Aorta (tissue), 5 donors: ENCODE measurements around the gene EIF3K. TPM values are rescaled to one million over a fixed set of nuclear protein-coding genes. Genes with fewer than 3 reads are reported as not detected.

Source experiments
- ATAC-seq: fragments of 200-7000 bp; cut with Tn5 transposase; one replicate; pipeline ENCODE4 v1.9.1; 2022; ENCODE audit warnings: moderate library complexity; ENCODE audit not compliant: low FRiP score
- DNase-seq, 2 donors: peaks; one replicate each; pipeline ENCODE4 v3.0.0-alpha.2; 2020
- H3K27ac ChIP-seq, 2 donors: one replicate each; pipeline ENCODE4 v1.5.1; 2013; ENCODE audit warnings: low read length in 2 of 2, mild to moderate bottlenecking in 2 of 2, moderate library complexity in 2 of 2, control low read depth in 1 of 2, inconsistent platforms in 1 of 2, low read depth in 1 of 2
- H3K27me3 ChIP-seq, 2 donors: one replicate each; pipeline ENCODE4 v1.6.1; 2013; ENCODE audit warnings: control low read depth in 1 of 2, low read length in 1 of 2, mild to moderate bottlenecking in 1 of 2, moderate library complexity in 1 of 2; ENCODE audit not compliant: insufficient read depth in 2 of 2, control insufficient read depth in 1 of 2
- H3K36me3 ChIP-seq, 2 donors: one replicate each; pipeline ENCODE4 v1.6.1; 2013; ENCODE audit warnings: control low read depth in 1 of 2, low read length in 1 of 2, mild to moderate bottlenecking in 1 of 2; ENCODE audit not compliant: insufficient read depth in 2 of 2, control insufficient read depth in 1 of 2
- H3K4me1 ChIP-seq, 2 donors: one replicate each; pipeline ENCODE4 v1.6.1; 2013; ENCODE audit warnings: low read length in 2 of 2, control low read depth in 1 of 2, mild to moderate bottlenecking in 1 of 2, moderate library complexity in 1 of 2; ENCODE audit not compliant: insufficient read depth in 2 of 2, control insufficient read depth in 1 of 2
- H3K4me3 ChIP-seq, 2 donors: one replicate each; pipeline ENCODE4 v1.5.1; 2013; ENCODE audit warnings: low read length in 2 of 2, control low read depth in 1 of 2, mild to moderate bottlenecking in 1 of 2
- H3K9me3 ChIP-seq: one replicate; pipeline ENCODE4 v1.6.1; 2013; ENCODE audit warnings: mild to moderate bottlenecking, low read length; ENCODE audit not compliant: control insufficient read depth
- WGBS, 2 donors: extraction: QIAGEN DNeasy Blood & Tissue Kit; methylation state at CpG; one replicate each; pipeline ENCODE4 v1.1.7; 2013; 5-methylcytosine and 5-hydroxymethylcytosine counted together
- intact Hi-C, 2 donors: fragments of 100-400 bp; cut with DNase I; formaldehyde crosslinking; loops; one replicate each; pipeline versions ENCODE4 v1.14.2 to v1.15.0; 2022
- polyA plus RNA-seq, 2 donors: library from polyadenylated mRNA; stranded (reverse); fragments of 200-250 nt; gene quantifications; one replicate each; pipeline ENCODE4 v1.2.3, GENCODE V29; 2013
- total RNA-seq, 2 donors: library from RNA; stranded (reverse); fragmentation: NEBNext Ultra II Directional; extraction: Animal tissue kit (Norgen Biotek cat#: 25700); gene quantifications; one replicate each; pipeline ENCODE4 v1.2.1, GENCODE V29; 2021
- donor health status: healthy with polysubstance abuse.
- donor health status: Bipolar disorder and iron deficiency.
- donor health status: DM: no; HTN: no; CAD: no.
- donor health status: DM: no; HTN: no; CAD: no.
- donor health status: DM: yes; HTN: yes; CAD: no.

Gene EIF3K
- total and polyA plus RNA-seq, 4 donors = 171 to 445 (median 241) TPM

DNA sequence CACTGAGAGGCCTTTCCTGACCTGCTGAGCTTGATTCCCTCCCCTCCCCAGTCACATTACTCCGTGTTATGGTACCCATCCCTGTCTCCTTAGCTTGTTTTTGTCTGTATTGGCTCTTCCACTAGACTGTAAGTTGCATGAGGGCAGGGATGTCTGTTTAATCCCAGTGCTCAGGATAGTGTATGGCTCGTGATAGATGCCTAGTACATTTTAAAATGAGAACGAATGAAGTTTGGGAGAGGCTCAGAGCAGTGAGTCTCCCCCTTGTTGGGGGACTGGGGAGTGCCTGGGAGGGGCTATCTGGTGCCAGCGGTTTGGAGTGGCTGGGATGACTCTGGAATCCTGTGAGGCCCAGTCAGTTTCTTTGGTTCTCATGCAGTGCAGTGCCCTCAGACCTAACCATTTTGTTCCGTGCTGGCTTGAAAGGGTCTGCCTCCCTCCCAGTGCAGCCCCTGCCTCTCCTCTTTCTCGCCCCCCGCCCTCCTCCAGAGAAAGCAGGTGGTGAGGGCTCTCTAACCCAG is 63.9 kb downstream of the EIF3K start:
- Histone ChIP-seq H3K27ac (peak overlapping the region; percentile 83 to 99), H3K4me3 (no peak overlapping the region), H3K4me1 (peaks cover 7 to 8% of the 10 kb centered on the region in 2 donors), H3K27me3 (no peaks in the 10 kb centered on the region), H3K9me3 (no peaks in the 10 kb centered on the region), H3K36me3 (peaks cover 0 to 4% of the 10 kb centered on the region in 2 donors)
- no peak for ATAC-seq
- intact Hi-C loops = no loop called here
- 68 to 77% methylated on average over 7 of the region's 7 CpGs for WGBS, 2 donors
- DNase-seq = no peak

DNA sequence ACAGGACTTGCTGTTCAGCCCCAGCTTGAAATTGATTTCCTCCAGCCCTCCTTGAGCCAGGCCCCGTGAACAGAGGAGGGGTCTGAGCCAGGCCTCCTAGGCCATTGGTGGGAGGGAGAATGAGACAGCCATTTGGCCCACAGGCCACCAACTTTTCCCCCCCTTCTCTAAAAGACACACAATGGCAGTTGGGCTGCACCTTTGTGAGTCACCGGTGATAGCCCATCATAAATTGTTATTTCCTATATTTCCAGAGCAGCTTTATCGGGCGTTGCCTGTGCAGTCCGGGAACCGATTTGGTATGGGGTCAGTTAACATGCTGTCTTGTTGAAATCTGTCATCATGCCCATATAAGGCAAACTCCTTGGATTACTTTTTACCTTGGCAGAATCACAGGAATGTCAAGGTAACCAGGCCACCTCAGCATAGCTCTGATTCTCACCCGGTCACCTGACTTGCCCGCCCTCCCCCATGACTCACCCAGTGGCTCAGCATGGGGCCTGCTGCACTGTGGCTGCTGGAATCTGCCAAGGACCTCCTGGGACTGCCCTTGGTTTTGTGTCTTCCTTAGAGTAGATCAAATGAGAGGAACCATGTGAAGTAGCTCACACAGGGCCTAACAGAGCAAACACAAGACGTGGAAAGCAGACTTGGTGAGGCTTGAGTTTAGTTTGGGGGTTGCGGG is 64.5 kb downstream of the EIF3K start:
- WGBS, 2 donors = 20 to 21% methylated on average over 10 of the region's 10 CpGs
- no peaks in the 10 kb centered on the region for H3K9me3 ChIP-seq
- H3K4me3 ChIP-seq = no peak overlapping the region
- ATAC-seq (peak; percentile 72), DNase-seq (peak; percentile 85 to 91)
- H3K27me3 ChIP-seq = no peaks in the 10 kb centered on the region
- peak overlapping the region; percentile 83 to 99 for H3K27ac ChIP-seq
- intact Hi-C loops = no loop called here
- H3K36me3 ChIP-seq = peaks cover 0 to 4% of the 10 kb centered on the region in 2 donors
- H3K4me1 ChIP-seq = peaks cover 7 to 8% of the 10 kb centered on the region in 2 donors

DNA sequence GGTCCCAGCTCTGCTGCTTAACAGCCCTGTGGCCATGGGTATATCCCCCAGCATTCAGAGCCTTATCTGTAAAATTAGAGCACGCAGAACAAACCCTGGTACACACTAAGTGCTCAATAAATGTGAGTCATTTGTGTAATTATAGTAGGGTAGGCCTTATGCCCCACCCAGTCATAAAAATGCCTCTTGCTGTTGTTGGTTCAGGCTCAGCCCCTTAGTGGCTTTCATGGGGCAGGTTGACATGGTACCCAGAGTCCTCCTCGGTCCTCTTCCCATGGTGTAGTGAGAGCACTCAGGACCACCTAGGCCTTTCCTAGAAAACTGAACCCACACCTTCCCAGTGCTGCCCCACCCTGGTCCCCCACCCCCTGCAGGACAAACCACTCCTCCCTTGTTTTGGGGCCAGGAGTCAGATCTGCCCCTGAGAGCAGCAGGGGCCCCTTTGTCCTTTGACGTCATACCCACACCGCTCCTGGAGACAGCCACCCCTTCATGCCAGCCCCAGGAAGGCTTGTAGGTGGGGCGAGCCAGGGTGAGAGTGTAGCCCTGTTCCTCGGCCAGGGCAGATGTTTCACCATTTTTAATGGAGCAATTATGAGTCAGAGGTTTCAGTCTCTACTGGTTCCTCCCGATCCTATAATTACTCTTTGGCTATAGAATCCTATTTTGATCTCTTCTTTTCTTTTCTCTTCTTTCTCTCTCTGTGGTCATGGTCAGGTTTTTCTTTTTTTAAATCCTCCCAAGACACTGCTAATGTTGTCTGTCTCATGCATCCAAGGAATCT is 65.3 kb downstream of the EIF3K start:
- ATAC-seq = peak; percentile 77
- H3K36me3 ChIP-seq = peaks cover 0 to 4% of the 10 kb centered on the region in 2 donors
- intact Hi-C loops = no loop called here
- H3K4me1 ChIP-seq = peaks cover 7 to 8% of the 10 kb centered on the region in 2 donors
- WGBS, 2 donors = 20 to 25% methylated on average over 7 of the region's 7 CpGs
- H3K27ac ChIP-seq = peak overlapping the region; percentile 83 to 99
- H3K9me3 ChIP-seq = no peaks in the 10 kb centered on the region
- no peak overlapping the region for H3K4me3 ChIP-seq
- H3K27me3 ChIP-seq = no peaks in the 10 kb centered on the region
- peak; percentile 83 to 89 for DNase-seq

DNA sequence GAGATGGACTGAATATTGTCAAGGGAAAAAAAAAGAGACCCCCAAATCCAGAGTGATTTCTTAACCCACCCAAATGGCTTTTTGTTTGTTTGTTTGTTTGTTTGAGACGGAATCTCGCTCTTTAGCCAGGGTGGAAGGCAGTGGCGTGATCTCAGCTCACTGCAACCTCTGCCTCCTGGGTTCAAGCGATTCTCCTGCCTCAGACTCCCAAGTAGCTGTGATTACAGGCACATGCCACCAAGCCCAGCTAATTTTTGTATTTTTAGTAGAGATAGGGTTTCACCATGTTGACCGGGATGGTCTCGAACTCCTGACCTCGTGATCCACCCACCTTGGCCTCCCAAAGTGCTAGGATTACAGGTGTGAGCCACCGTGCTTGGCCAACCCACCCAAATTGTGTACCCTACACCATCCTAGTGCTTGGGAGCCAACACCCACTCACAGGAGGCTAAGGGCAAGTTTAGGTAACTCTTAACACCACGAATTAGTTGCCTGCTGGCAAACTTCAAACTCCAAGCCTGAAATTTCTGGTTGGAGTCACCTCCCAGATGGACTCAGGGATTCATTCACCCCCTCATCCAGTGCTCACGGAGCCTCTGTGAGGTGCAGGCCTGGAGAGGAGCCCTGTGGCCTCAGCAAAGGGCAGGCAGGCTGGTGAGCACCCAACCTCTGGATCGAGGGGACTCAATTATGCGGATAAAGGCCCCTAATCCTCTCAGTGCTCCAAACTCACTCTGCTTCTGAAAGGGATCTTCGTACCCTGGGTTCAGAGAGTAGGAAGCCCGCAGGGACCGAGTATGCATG is 66.1 kb downstream of the EIF3K start:
- H3K36me3 ChIP-seq = peaks cover 0 to 4% of the 10 kb centered on the region in 2 donors
- no peaks in the 10 kb centered on the region for H3K9me3 ChIP-seq
- peaks cover 7 to 8% of the 10 kb centered on the region in 2 donors for H3K4me1 ChIP-seq
- 63 to 68% methylated on average over 15 of the region's 15 CpGs for WGBS, 2 donors
- no peak for DNase-seq
- no peaks in the 10 kb centered on the region for H3K27me3 ChIP-seq
- intact Hi-C loops = no loop called here
- H3K4me3 ChIP-seq = no peak overlapping the region
- no peak for ATAC-seq
- peak overlapping the region; percentile 81 to 83 for H3K27ac ChIP-seq

DNA sequence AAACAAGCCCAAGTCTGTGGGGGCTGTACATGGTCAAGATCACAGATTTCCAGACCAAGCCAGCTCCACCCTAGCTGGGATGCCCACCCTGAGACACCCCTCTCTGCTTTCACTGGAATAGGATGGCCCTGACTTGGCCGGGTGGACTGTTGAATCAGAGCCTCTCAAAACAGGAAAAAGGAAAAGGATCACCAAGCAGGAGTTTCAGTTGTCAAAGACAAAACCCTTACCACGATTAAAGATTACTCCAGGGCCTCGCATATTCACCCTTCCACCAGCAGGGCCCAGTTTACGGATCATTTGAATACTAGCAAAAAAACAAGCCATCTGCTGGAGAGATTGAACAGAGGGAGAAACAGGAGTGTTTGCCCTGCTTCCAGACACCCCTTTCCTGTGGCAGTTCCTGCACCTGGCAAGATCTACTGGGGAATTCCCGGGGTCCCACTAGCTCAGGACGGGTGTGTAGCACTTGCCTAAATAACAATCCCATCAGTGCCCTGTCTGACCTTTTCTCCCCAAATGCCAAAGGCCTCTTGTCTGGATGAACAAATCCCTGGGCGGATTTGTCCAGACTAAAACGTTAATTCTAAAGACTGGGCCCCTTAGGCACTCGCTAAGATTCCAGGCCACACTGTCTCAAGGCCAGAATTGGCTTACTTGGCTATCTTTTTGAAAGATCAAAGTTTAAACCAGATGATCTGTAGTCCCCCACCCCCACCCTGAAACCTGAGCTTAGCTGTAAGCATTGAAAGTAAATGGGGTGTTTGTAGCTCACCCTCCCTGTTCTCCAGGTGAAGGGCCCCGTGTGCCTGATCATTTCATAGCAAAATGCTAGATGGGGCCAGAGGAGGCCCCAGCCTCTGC is 66.9 kb downstream of the EIF3K start:
- H3K4me1 ChIP-seq = peaks cover 7 to 8% of the 10 kb centered on the region in 2 donors
- intact Hi-C loops = no loop called here
- WGBS, 2 donors = 17 to 19% methylated on average over 10 of the region's 10 CpGs
- no peaks in the 10 kb centered on the region for H3K9me3 ChIP-seq
- peaks cover 0 to 4% of the 10 kb centered on the region in 2 donors for H3K36me3 ChIP-seq
- DNase-seq (no peak), ATAC-seq (peak; percentile 5)
- H3K4me3 ChIP-seq = no peak overlapping the region
- H3K27ac ChIP-seq = peak overlapping the region; percentile 23 to 81
- no peaks in the 10 kb centered on the region for H3K27me3 ChIP-seq

DNA sequence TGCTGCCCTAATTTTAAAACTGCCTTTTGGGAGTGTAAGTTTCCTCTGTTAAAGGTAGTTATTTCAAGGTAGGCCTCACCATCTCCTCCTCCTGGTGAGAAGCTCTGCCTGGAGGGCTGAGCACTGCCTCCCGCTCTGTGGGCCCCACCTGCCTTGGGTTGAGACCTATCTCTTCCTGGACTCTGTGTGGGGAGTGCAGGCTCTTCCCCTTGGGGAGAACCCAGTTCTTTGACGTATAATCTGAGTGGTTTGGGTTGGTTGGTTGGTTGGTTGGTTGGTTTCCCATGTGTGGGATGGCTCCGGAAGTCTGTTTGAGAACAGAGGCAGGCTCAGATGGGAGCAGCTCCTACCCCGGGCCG is 67.5 kb downstream of the EIF3K start:
- DNase-seq (no peak), ATAC-seq (no peak)
- Histone ChIP-seq H3K9me3 (no peaks in the 10 kb centered on the region), H3K4me3 (no peak overlapping the region), H3K27me3 (no peaks in the 10 kb centered on the region), H3K27ac (peak overlapping the region; percentile 23 to 81), H3K4me1 (peaks cover 7 to 8% of the 10 kb centered on the region in 2 donors), H3K36me3 (peaks cover 0 to 4% of the 10 kb centered on the region in 2 donors)
- WGBS, 2 donors = 65 to 71% methylated on average over 5 of the region's 5 CpGs
- intact Hi-C loops = no loop called here
